HepG2 (cell line): ENCODE data around the gene BCAR3. TPM values are rescaled to one million over a fixed set of nuclear protein-coding genes. Genes with fewer than 3 reads are reported as not detected.
A peak's percentile ranks its signal among the peaks of the same experiment; 100 is the strongest.

Experiments used
- ATAC-seq: fragments of 200-7000 bp; cut with Tn5 transposase; 3 replicates; pipeline ENCODE4 v1.9.1; 2020; ENCODE audit warnings: mild to moderate bottlenecking, moderate library complexity
- BruUV-seq: library from RNA; stranded (reverse); fragments of 400-500 nt; replicated peaks from 2 replicates; lab custom pipeline; 2021; lab: Mats Ljungman, UMichigan
- CTCF ChIA-PET: fragments of 300-600 bp; formaldehyde crosslinking; extraction: SDS; loops from one replicate; lab custom pipeline; 2021; ENCODE audit warnings: low total read pairs, inconsistent platforms, low intra/inter-chr PET ratio; lab: Yijun Ruan, JAX
- POLR2A ChIA-PET: fragments of 350-600 bp; sonication (Branson Sonifier 250); formaldehyde crosslinking; loops from one replicate; lab custom pipeline; 2020; ENCODE audit warnings: antibody characterized with exemption, inconsistent platforms; lab: Yijun Ruan, JAX
- DNase-seq: peaks from one replicate; pipeline ENCODE4 v3.0.0-alpha.2; 2015; ENCODE audit warnings: low spot score
- FAIRE-seq: peaks from 3 replicates; lab custom pipeline; 2011; peaks lifted over from hg19 to GRCh38; lab: Jason Lieb, UNC
- H2AFZ ChIP-seq: one replicate; pipeline ENCODE4 v1.6.1; 2011; ENCODE audit warnings: low read length, inconsistent platforms
- H3K27ac ChIP-seq: fragments of 300-600 bp; 3 replicates; pipeline ENCODE4 v1.8.0; 2011; ENCODE audit warnings: mixed run types, mild to moderate bottlenecking, mixed read lengths, low read length, inconsistent platforms; ENCODE audit not compliant: insufficient read depth; ENCODE audit errors: extremely low read length
- H3K27me3 ChIP-seq, 2 experiments: fragments of 200-600 bp in 1 of 2; 2 replicates in 1 of 2; 3 replicates in 1 of 2; pipeline versions ENCODE4 v1.6.0 to v1.8.0; 2011; ENCODE audit warnings: low read length in 2 of 2, mild to moderate bottlenecking in 2 of 2, moderate library complexity in 2 of 2, inconsistent platforms in 1 of 2; ENCODE audit not compliant: insufficient read depth in 2 of 2, control insufficient read depth in 1 of 2
- H3K36me3 ChIP-seq, 2 experiments: fragments of 200-600 bp in 1 of 2; replicated peaks in 1 of 2; 2 replicates in 1 of 2; 3 replicates in 1 of 2; pipeline versions ENCODE4 v1.5.1 to v1.8.0; 2011; ENCODE audit warnings: low read length in 2 of 2, inconsistent platforms in 1 of 2; ENCODE audit not compliant: insufficient read depth in 2 of 2, control insufficient read depth in 1 of 2
- H3K4me1 ChIP-seq: 2 replicates; pipeline ENCODE4 v1.5.1; 2012; ENCODE audit warnings: low read length, inconsistent platforms; ENCODE audit not compliant: insufficient read depth
- H3K4me2 ChIP-seq: 2 replicates; pipeline ENCODE4 v1.6.0; 2011; ENCODE audit warnings: low read depth, low read length, inconsistent platforms
- H3K4me3 ChIP-seq, 3 experiments: fragments of 200-600 bp in 1 of 3; sonication (generic), shearing (Covaris generic) in 1 of 3; replicated peaks in 1 of 3; 2 replicates each; pipeline ENCODE4 v1.5.1; 2011 to 2016; ENCODE audit warnings: low read length in 3 of 3, inconsistent platforms in 2 of 3, low read depth in 2 of 3, mild to moderate bottlenecking in 2 of 3, control low read depth in 1 of 3, mixed read lengths in 1 of 3; ENCODE audit not compliant: insufficient read depth in 1 of 3
- H3K79me2 ChIP-seq: one replicate; pipeline ENCODE4 v1.6.1; 2011; ENCODE audit warnings: low read length, inconsistent platforms; ENCODE audit not compliant: insufficient read depth
- H3K9ac ChIP-seq: 2 replicates; pipeline ENCODE4 v1.6.0; 2011; ENCODE audit warnings: mild to moderate bottlenecking, low read depth, low read length, inconsistent platforms; ENCODE audit not compliant: insufficient read depth
- H3K9me3 ChIP-seq: 2 replicates; pipeline ENCODE4 v1.5.1; 2012; ENCODE audit warnings: mild to moderate bottlenecking, low read length
- H4K20me1 ChIP-seq: 2 replicates; pipeline ENCODE4 v1.6.0; 2011; ENCODE audit warnings: inconsistent platforms, mild to moderate bottlenecking, low read length, moderate library complexity; ENCODE audit not compliant: insufficient read depth
- ATAD3A ChIP-seq: sonication (generic); formaldehyde crosslinking; IDR thresholded peaks from 2 replicates; pipeline ENCODE4 v1.4.0; 2020; ENCODE audit warnings: missing genetic modification reagents
- CBFB ChIP-seq: sonication (generic); formaldehyde crosslinking; IDR thresholded peaks from 2 replicates; pipeline ENCODE4 v1.4.0; 2020; ENCODE audit warnings: missing genetic modification reagents
- CBX1 ChIP-seq: IDR thresholded peaks from one replicate; pipeline ENCODE4 v1.6.1; 2016; ENCODE audit warnings: antibody characterized with exemption, low read depth
- CCAR2 ChIP-seq: fragments of 200-400 bp; formaldehyde crosslinking; optimal IDR thresholded peaks from 2 replicates; pipeline ENCODE3; 2018; ENCODE audit warnings: low read depth, mild to moderate bottlenecking, low read length, moderate library complexity
- EHMT2 ChIP-seq: fragments of 200-600 bp; sonication (generic); IDR thresholded peaks from 2 replicates; pipeline ENCODE4 v1.7.0; 2017; ENCODE audit warnings: antibody characterized with exemption, low read depth, low read length, borderline replicate concordance
- ESRRA ChIP-seq: sonication (generic); formaldehyde crosslinking; IDR thresholded peaks from 2 replicates; pipeline ENCODE4 v1.5.1; 2020; ENCODE audit warnings: mild to moderate bottlenecking, low read depth, missing genetic modification reagents
- MATR3 ChIP-seq: sonication (generic); formaldehyde crosslinking; IDR thresholded peaks from 2 replicates; pipeline ENCODE4 v1.4.0; 2020; ENCODE audit warnings: missing genetic modification reagents
- NFAT5 ChIP-seq: sonication (generic); formaldehyde crosslinking; IDR thresholded peaks from 2 replicates; pipeline ENCODE4 v1.4.0; 2020; ENCODE audit warnings: missing genetic modification reagents
- PHF8 ChIP-seq: sonication (generic); formaldehyde crosslinking; IDR thresholded peaks from 2 replicates; pipeline ENCODE4 v1.5.0; 2020; ENCODE audit warnings: missing genetic modification reagents
- POLR2A ChIP-seq, 2 experiments: IDR thresholded peaks; 2 replicates each; pipeline ENCODE4 v1.6.1; 2011; ENCODE audit warnings: low read depth in 2 of 2, low read length in 2 of 2, mild to moderate bottlenecking in 1 of 2, moderate library complexity in 1 of 2; ENCODE audit not compliant: insufficient read depth in 1 of 2
- RFXAP ChIP-seq: sonication (generic); formaldehyde crosslinking; IDR thresholded peaks from 2 replicates; pipeline ENCODE4 v1.4.0; 2020; ENCODE audit warnings: missing genetic modification reagents, borderline replicate concordance
- SUZ12 ChIP-seq: fragments of 150-350 bp; IDR thresholded peaks from 2 replicates; pipeline ENCODE4 v1.6.1; 2014; ENCODE audit warnings: low read depth, low read length
- TAF15 ChIP-seq: fragments of 200-400 bp; formaldehyde crosslinking; IDR thresholded peaks from one replicate; pipeline ENCODE4 v1.6.1; 2018; ENCODE audit warnings: mild to moderate bottlenecking, low read depth, low read length; ENCODE audit not compliant: poor library complexity, severe bottlenecking
- TEAD3 ChIP-seq: optimal IDR thresholded peaks from 2 replicates; pipeline ENCODE3; 2016; ENCODE audit warnings: borderline replicate concordance
- ZMAT5 ChIP-seq: sonication (generic); formaldehyde crosslinking; IDR thresholded peaks from 2 replicates; pipeline ENCODE4 v1.5.0; 2020; ENCODE audit warnings: mild to moderate bottlenecking, low read depth, missing genetic modification reagents, borderline replicate concordance
- ZNF468 ChIP-seq: sonication (generic); formaldehyde crosslinking; IDR thresholded peaks from 2 replicates; pipeline ENCODE4 v1.8.0; 2022; ENCODE audit warnings: mild to moderate bottlenecking, moderate library complexity, missing genetic modification reagents
- WGBS: methylation state at CpG from one replicate; pipeline ENCODE4 v1.1.6; 2017; ENCODE audit warnings: low lambda C conversion rate; 5-methylcytosine and 5-hydroxymethylcytosine counted together
- in situ Hi-C: cut with HindIII; loops from 2 replicates; pipeline ENCODE4 v1.10.0; 2017; ENCODE audit warnings: low pct_unique_long_range_greater_than_20kb; ENCODE audit not compliant: extremely low pct_ligation_motif_present
- intact Hi-C: fragments of 100-400 bp; cut with micrococcal nuclease; formaldehyde crosslinking; loops from one replicate; pipeline ENCODE4 v1.10.0; 2022; ENCODE audit not compliant: unreplicated experiment
- polyA plus RNA-seq, 8 experiments: library from polyadenylated mRNA; depleted of rRNA in 3 of 8; stranded (reverse) in 7 of 8; unstranded in 1 of 8; fragments of >200 nt; fragmentation: Illumina TruSeq in 4 of 8; extraction: Trizol in 4 of 8; gene quantifications; 2 replicates each; pipeline versions ENCODE4 v1.2.1 to v1.2.3, GENCODE V29; 2011 to 2016; ENCODE audit warnings: low read depth in 4 of 8, missing spikeins in 1 of 8, mixed read lengths in 1 of 8; ENCODE audit not compliant: insufficient read depth in 1 of 8
- total RNA-seq, 5 experiments: library from RNA; depleted of rRNA; stranded (reverse); fragments of >200 nt; fragmentation: Illumina TruSeq; extraction: Trizol; gene quantifications; 2 replicates each; pipeline ENCODE4 v1.2.3, GENCODE V29; 2016; ENCODE audit warnings: low read depth in 1 of 5

Gene BCAR3
- total and polyA plus RNA-seq, 2 of the 13 experiments (the other 11 are each of a cell fraction or from before 2014, with no cell fraction given), result 3.6 to 4.8 TPM

GRCh38 chr1:93609536-93609935 lies 72.1 kb downstream of the BCAR3 start:
- no peak overlapping the region for H3K9ac ChIP-seq
- no peak overlapping the region for H3K27ac ChIP-seq
- peaks cover 0 to 2% of the 10 kb centered on the region in 2 experiments; a peak in 4 of 5 replicates for H3K36me3 ChIP-seq
- no peak overlapping the region for H2AFZ ChIP-seq
- TF ChIP-seq ZNF468 (CRISPR knock-in tag) (0 out of 2 replicates have a peak, but pooled peaks have one; percentile 11), SUZ12 (no peak), ZMAT5 (no peak), MATR3 (CRISPR knock-in tag) (no peak), PHF8 (no peak), TEAD3 (no peak), TAF15 (no peak), RFXAP (no peak), ATAD3A (CRISPR knock-in tag) (no peak), CCAR2 (no peak), CBFB (no peak), CBX1 (no peak), EHMT2 (no peak), ESRRA (CRISPR knock-in tag) (no peak), NFAT5 (CRISPR knock-in tag) (no peak), POLR2A (IDR thresholded peaks at IDR 0.05; ENCODE audit: insufficient read depth in 1 of 2, low read depth in 2 of 2, low read length in 2 of 2) (0 out of 4 replicates have a peak, but pooled peaks of 1 of the 2 experiments have one; percentile 6)
- WGBS, result 96% methylated on average over 8 of the region's 8 CpGs
- H3K9me3 ChIP-seq, result no peaks in the 10 kb centered on the region
- ChIA-PET CTCF (no interaction called here), POLR2A (interaction anchor here (0.9 to 2.9 kb wide), 2 partner anchors 8 to 17 kb away, joined by 4 to 24 read pairs; no protein-coding TSS in a partner anchor)
- intact Hi-C loops, result no loop called here
- H3K4me1 ChIP-seq, result peaks cover 69% of the 10 kb centered on the region
- no TSS peak for BruUV-seq
- in situ Hi-C loops, result no loop called here
- H3K79me2 ChIP-seq, result no peaks in the 10 kb centered on the region
- H3K4me2 ChIP-seq, result no peak overlapping the region
- FAIRE-seq (no peak), ATAC-seq (no peak), DNase-seq (no peak)
- H3K4me3 ChIP-seq, result no peak overlapping the region
- H4K20me1 ChIP-seq, result no peaks in the 10 kb centered on the region
- H3K27me3 ChIP-seq, result no peaks in the 10 kb centered on the region
